Endothelial cell (in vitro differentiated cells): ENCODE measurements around the gene TMEM108. TPM values are rescaled to one million over a fixed set of nuclear protein-coding genes. Genes with fewer than 3 reads are reported as not detected.
A peak's percentile ranks its signal among the peaks of the same experiment; 100 is the strongest.

Experiments
- DNase-seq: peaks from one replicate; pipeline ENCODE4 v3.0.0; 2021; ENCODE audit warnings: low spot score
- H3K27ac Mint-ChIP-seq: one replicate; pipeline ENCODE4 v1.8.0; 2021; ENCODE audit warnings: mixed read lengths, inconsistent platforms; ENCODE audit not compliant: unreplicated experiment
- H3K27me3 Mint-ChIP-seq: one replicate; pipeline ENCODE4 v1.8.0; 2021; ENCODE audit warnings: mild to moderate bottlenecking, moderate library complexity, mixed read lengths, inconsistent platforms; ENCODE audit not compliant: unreplicated experiment
- H3K36me3 Mint-ChIP-seq: one replicate; pipeline ENCODE4 v1.8.0; 2021; ENCODE audit warnings: mild to moderate bottlenecking, low read depth, mixed read lengths, inconsistent platforms; ENCODE audit not compliant: unreplicated experiment
- H3K4me1 Mint-ChIP-seq: one replicate; pipeline ENCODE4 v1.8.0; 2021; ENCODE audit warnings: mild to moderate bottlenecking, mixed read lengths, inconsistent platforms; ENCODE audit not compliant: unreplicated experiment
- H3K4me3 Mint-ChIP-seq: one replicate; pipeline ENCODE4 v1.8.0; 2021; ENCODE audit warnings: mild to moderate bottlenecking, mixed read lengths, inconsistent platforms; ENCODE audit not compliant: unreplicated experiment
- H3K9me3 Mint-ChIP-seq: one replicate; pipeline ENCODE4 v1.8.0; 2021; ENCODE audit warnings: mixed read lengths, inconsistent platforms; ENCODE audit not compliant: unreplicated experiment
- CTCF ChIP-seq: fragments of 200-600 bp; sonication (generic); IDR thresholded peaks from one replicate; pipeline ENCODE4 v1.5.0; 2021; ENCODE audit warnings: antibody characterized with exemption; ENCODE audit not compliant: unreplicated experiment
- total RNA-seq: library from RNA; stranded (reverse); fragmentation: NEBNext Ultra II Directional; extraction: Animal tissue kit (Norgen Biotek cat#: 25700); gene quantifications from one replicate; pipeline ENCODE4 v1.2.1, GENCODE V29; 2021; ENCODE audit not compliant: unreplicated experiment

The TMEM108 gene
- total RNA-seq, 1 donor from 2014 or later = 14.2 TPM

DNA sequence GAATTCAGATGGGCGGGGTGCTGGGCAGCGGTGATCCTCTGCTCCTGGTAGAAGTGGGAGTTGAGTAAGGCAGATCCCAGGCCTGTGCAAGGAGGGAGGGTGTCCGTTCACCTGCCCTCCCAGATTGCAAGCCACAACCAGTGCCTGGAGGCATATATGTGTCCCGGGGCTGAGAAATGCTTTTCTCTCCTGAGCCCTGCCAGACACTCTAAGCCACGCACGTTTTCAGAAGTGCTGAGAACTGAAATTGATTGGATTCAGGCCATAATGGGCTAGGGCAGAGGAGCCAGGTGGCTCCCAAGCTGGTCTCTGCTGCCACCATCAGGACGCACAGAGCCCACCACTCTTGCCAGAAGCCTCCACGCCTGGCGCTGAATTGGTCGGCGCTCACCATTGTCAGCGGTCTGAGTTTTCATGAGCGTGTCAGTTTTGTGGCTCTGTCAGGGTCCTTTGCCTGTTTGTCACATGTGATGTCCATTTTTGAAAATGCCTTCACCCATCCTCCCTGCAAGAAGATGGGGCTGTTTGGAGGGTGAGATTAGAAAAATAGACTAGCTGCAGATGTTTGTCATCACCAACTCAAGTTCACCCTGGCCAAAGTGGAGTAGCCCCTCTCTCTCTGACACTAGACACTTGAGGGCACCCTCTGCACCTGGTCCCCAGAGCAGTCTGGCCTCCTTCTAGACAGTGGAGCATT is 346.3 kb downstream of the TMEM108 start:
- no peaks in the 10 kb centered on the region for H3K27me3 Mint-ChIP-seq
- H3K36me3 Mint-ChIP-seq = peaks cover 8% of the 10 kb centered on the region
- DNase-seq = peak; percentile 74
- H3K4me3 Mint-ChIP-seq = no peak overlapping the region
- no peaks in the 10 kb centered on the region for H3K9me3 Mint-ChIP-seq
- no peaks in the 10 kb centered on the region for H3K4me1 Mint-ChIP-seq
- no peak overlapping the region for H3K27ac Mint-ChIP-seq
- peak; percentile 67 for TF ChIP-seq CTCF

DNA sequence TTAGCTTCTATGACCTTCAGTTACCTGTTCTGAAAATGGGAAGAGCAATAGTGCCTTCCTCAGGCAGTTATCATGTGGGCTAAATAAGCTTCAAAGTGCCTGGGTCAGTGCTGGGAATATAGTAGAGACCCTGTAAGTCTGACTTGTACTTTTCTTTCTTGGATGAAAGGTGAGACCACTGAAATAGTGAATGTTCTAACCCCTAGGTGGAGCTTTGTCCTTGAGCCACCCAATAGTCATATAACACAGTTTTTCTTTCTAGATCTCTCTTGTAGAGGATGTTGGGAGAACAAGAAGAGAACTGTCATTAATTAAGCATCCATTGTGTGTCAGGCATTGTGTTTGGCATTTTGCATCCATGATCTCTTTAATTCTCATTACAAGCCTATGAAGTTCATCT is 348.7 kb downstream of the TMEM108 start:
- H3K27ac Mint-ChIP-seq = no peak overlapping the region

GRCh38 chr3:133387341-133387740 is 349.1 kb downstream of the TMEM108 start:
- Mint-ChIP-seq H3K27ac (no peak overlapping the region), H3K27me3 (no peaks in the 10 kb centered on the region), H3K36me3 (peaks cover 13% of the 10 kb centered on the region), H3K4me1 (peaks cover under 1% of the 10 kb centered on the region), H3K4me3 (no peak overlapping the region), H3K9me3 (no peaks in the 10 kb centered on the region)
- DNase-seq = no peak
- no peak for TF ChIP-seq CTCF

More for the DNA sequence above, 348.7 kb downstream of the TMEM108 start:
- H3K27me3 Mint-ChIP-seq = no peaks in the 10 kb centered on the region
- no peak overlapping the region for H3K4me3 Mint-ChIP-seq
- peaks cover 10% of the 10 kb centered on the region for H3K36me3 Mint-ChIP-seq
- TF ChIP-seq CTCF = no peak
- no peaks in the 10 kb centered on the region for H3K9me3 Mint-ChIP-seq
- DNase-seq = no peak
- no peaks in the 10 kb centered on the region for H3K4me1 Mint-ChIP-seq

DNA sequence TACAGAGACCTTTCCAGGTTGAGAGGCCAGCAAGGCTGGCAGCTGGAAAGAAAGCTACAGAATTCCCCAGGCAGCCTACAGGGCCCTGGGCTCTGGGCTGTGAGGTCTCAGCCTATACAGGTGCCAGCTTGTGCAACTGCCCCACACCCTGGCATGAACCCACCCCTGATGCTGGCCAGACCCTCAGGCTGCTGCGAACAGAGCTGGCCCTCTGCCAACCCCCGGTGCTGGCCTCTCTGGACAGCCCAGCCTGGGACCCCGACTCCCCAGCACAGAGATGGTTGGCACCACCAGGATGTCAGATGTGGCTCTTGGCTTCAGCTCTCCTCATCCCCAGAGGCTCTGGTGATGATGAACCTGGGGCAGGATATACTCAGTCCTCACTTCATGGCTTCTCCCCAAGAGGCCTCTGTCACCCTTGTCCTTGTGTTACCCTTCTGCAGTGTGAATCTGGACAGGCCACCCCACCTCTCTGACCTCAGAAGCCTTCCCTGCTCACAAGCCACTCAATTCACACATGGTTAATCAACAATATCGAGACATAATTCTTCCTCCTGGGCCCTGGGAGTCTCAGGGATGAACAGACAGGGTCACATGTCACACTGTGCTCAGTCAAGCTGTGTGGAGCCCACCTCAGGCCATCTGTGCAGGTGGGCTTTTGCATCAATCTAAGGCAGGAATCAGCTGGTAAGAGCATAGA is 350.7 kb downstream of the TMEM108 start:
- H3K4me1 Mint-ChIP-seq = peaks cover 10% of the 10 kb centered on the region
- no peaks in the 10 kb centered on the region for H3K9me3 Mint-ChIP-seq
- DNase-seq = no peak
- TF ChIP-seq CTCF = no peak
- no peak overlapping the region for H3K4me3 Mint-ChIP-seq
- H3K27ac Mint-ChIP-seq = no peak overlapping the region
- H3K27me3 Mint-ChIP-seq = peaks cover 4% of the 10 kb centered on the region
- H3K36me3 Mint-ChIP-seq = peaks cover 19% of the 10 kb centered on the region

GRCh38 chr3:133390715-133391114 is 352.5 kb downstream of the TMEM108 start:
- H3K36me3 Mint-ChIP-seq = peaks cover 19% of the 10 kb centered on the region
- no peak for TF ChIP-seq CTCF
- no peak overlapping the region for H3K27ac Mint-ChIP-seq
- no peaks in the 10 kb centered on the region for H3K9me3 Mint-ChIP-seq
- H3K4me1 Mint-ChIP-seq = peaks cover 19% of the 10 kb centered on the region
- no peak for DNase-seq
- H3K27me3 Mint-ChIP-seq = peaks cover 5% of the 10 kb centered on the region
- H3K4me3 Mint-ChIP-seq = no peak overlapping the region
